Measurements from ENCODE around the gene PLRG1. TPM values are rescaled to one million over a fixed set of nuclear protein-coding genes. Genes with fewer than 3 reads are reported as not detected.

The PLRG1 gene
- total RNA-seq, 2 experiments from 2014 or later, result 41.7 to 104 TPM

GRCh38 chr4:154542271-154542879 is 7.8 kb downstream of the PLRG1 start:
- H3K79me2 ChIP-seq (ENCODE audit: insufficient read depth, low read depth, low read length), result peaks cover 4% of the 10 kb centered on the region; the same call in 1 of the 2 replicates
- peaks cover 100% of the 10 kb centered on the region for H3K36me3 ChIP-seq (ENCODE audit: insufficient read depth, low read length)
- DNase-seq (ENCODE audit: low spot score), result no peak
- no peak overlapping the region for H3K4me2 ChIP-seq (ENCODE audit: low read length)
- TF ChIP-seq EZH2phosphoT487 (IDR thresholded peaks at IDR 0.05; ENCODE audit: borderline replicate concordance, low read depth, low read length) (no peak), CTCF (conservative IDR thresholded peaks at IDR 0.05; ENCODE audit: low read length) (no peak)
- no peaks in the 10 kb centered on the region for H3K9me2 ChIP-seq (ENCODE audit: insufficient read depth, low read length)
- no TSS peak for BruUV-seq (replicated peaks)
- CTCF ChIA-PET (ENCODE audit: unreplicated experiment), result no interaction called here
- H3K9me3 ChIP-seq (ENCODE audit: low read length), result no peaks in the 10 kb centered on the region
- POLR2A ChIA-PET, result interaction anchor here (0.8 to 1.0 kb wide), 2 partner anchors 12 to 24 kb away, joined by 3 read pairs; no protein-coding TSS in a partner anchor
- no peaks in the 10 kb centered on the region for H4K20me1 ChIP-seq (ENCODE audit: insufficient read depth, low read length)
- intact Hi-C loops (cut with micrococcal nuclease; ENCODE audit: unreplicated experiment), result no loop called here
- H3K27ac ChIP-seq (ENCODE audit: low read depth, low read length, poor library complexity, severe bottlenecking), result no peak overlapping the region
- H3K4me3 ChIP-seq (ENCODE audit: low read depth, low read length, poor library complexity, severe bottlenecking), result no peak overlapping the region
- no peak overlapping the region for H2AFZ ChIP-seq (ENCODE audit: low read length)
- no peaks in the 10 kb centered on the region for H3K4me1 ChIP-seq (ENCODE audit: insufficient read depth, low read length, poor library complexity, severe bottlenecking)

GRCh38 chr4:154534296-154534695 is 15.9 kb downstream of the PLRG1 start:
- TF ChIP-seq CTCF (conservative IDR thresholded peaks at IDR 0.05; ENCODE audit: low read length), result no peak
- TF ChIP-seq EZH2phosphoT487 (IDR thresholded peaks at IDR 0.05; ENCODE audit: borderline replicate concordance, low read depth, low read length), result no peak
- no peak for DNase-seq (ENCODE audit: low spot score)
- Histone ChIP-seq H3K9me2 (ENCODE audit: insufficient read depth, low read length) (no peaks in the 10 kb centered on the region), H3K4me3 (ENCODE audit: low read depth, low read length, poor library complexity, severe bottlenecking) (no peak overlapping the region), H4K20me1 (ENCODE audit: insufficient read depth, low read length) (no peaks in the 10 kb centered on the region), H3K36me3 (ENCODE audit: insufficient read depth, low read length) (peaks cover 49% of the 10 kb centered on the region), H2AFZ (ENCODE audit: low read length) (no peak overlapping the region), H3K4me2 (ENCODE audit: low read length) (no peak overlapping the region), H3K27ac (ENCODE audit: low read depth, low read length, poor library complexity, severe bottlenecking) (no peak overlapping the region), H3K9me3 (ENCODE audit: low read length) (no peaks in the 10 kb centered on the region), H3K79me2 (ENCODE audit: insufficient read depth, low read depth, low read length) (no peaks in the 10 kb centered on the region), H3K4me1 (ENCODE audit: insufficient read depth, low read length, poor library complexity, severe bottlenecking) (no peaks in the 10 kb centered on the region)
- BruUV-seq (replicated peaks), result no TSS peak
- ChIA-PET CTCF (ENCODE audit: unreplicated experiment) (no interaction called here), POLR2A (interaction anchor here (1.5 to 10.6 kb wide), 2 partner anchors 9 to 14 kb away, joined by 4 to 76 read pairs; partner anchors contain the start of gene PLRG1)
- intact Hi-C loops (cut with micrococcal nuclease; ENCODE audit: unreplicated experiment), result no loop called here

Measured in OCI-LY7 (cell line).